Measurements from ENCODE around the gene MRM2.

Gene MRM2

GRCh38 chr7:2201686-2202360, 40.2 kb downstream of the MRM2 start:
- no peak for DNase-seq

- no peak for DNase-seq
These were observed 40.9 kb downstream of the MRM2 start for GRCh38 chr7:2201128-2201527.

- no peak for DNase-seq
These were observed 41.4 kb downstream of the MRM2 start for GRCh38 chr7:2200584-2200980.

GRCh38 chr7:2199956-2200583, 41.9 kb downstream of the MRM2 start:
- no peak for DNase-seq

DNA sequence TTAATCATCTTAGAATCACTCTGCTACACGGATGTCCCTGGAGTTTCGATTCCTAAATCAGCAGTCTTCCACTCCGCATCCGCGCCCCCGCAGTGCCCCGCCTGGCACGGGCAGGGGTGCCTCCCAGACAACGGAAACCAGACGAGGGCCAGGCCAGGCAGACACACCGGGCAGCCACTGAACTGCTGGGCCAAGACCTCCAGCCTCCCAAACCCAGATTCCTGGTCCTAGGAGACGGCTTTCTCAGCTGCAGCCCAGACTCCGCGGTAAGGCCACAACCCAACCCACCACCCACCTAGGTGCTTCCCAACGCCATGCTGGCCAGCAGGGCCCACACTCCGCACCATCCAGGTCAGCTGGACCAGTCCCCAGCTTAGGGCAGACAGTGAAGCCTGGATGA, 42.5 kb downstream of the MRM2 start:
- no peak for DNase-seq

- DNase-seq: no peak
These were observed 43.2 kb downstream of the MRM2 start for GRCh38 chr7:2198760-2199159.

DNA sequence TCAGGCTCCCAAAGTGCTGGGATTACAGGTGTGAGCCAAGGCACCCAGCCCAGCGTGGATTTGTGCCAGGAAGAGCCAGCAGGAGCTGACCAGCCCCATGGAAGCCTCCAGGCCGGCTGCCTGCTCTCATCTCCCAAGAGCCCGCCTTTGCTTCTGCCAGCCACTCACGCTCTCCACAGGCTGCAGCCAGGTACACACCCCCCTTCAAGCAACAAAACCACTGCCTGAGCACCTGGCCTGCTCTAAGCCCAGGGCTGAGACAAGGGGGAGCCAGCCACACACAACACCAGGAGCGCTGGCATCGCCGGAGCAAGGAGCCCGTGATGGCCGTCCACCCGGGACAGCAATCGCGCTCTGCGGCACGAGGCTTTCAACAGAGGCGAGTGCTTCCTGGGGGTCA, 43.8 kb downstream of the MRM2 start:
- DNase-seq: peak; percentile 96

DNA sequence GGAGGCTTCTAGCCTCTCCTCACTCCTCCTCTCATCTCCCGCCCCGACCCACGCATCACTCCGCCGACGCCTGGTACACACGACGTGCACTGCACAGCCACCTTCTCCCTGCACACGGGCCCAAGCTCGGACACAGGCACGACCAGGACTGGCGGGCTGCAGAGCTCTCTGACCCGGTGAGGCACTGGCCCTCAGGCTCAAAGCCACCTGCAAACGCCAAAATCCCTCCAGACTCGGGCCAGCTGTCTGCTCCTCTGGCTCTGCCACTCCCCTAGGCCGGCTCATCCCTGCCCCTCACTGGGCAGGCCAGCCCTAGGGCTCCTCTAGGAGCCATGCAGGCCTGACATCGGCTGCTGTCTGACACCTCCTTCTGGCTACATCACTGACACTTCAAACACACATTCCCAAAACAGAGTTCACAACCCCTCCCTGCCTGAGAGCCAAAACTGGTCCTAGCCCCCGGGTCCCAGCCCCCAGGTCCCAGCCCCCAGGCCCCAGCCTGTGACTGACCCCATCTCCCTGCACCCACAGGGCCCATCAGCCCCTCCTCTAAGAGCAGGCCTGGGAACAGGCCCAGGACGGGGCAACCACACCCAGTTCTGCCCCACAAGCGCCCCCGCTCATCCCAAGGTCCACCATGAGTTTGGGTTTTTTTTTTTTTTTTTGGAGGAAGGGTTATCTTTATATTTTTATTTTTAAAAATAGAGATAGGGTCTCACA, 44.4 kb downstream of the MRM2 start:
- DNase-seq: no peak

DNA sequence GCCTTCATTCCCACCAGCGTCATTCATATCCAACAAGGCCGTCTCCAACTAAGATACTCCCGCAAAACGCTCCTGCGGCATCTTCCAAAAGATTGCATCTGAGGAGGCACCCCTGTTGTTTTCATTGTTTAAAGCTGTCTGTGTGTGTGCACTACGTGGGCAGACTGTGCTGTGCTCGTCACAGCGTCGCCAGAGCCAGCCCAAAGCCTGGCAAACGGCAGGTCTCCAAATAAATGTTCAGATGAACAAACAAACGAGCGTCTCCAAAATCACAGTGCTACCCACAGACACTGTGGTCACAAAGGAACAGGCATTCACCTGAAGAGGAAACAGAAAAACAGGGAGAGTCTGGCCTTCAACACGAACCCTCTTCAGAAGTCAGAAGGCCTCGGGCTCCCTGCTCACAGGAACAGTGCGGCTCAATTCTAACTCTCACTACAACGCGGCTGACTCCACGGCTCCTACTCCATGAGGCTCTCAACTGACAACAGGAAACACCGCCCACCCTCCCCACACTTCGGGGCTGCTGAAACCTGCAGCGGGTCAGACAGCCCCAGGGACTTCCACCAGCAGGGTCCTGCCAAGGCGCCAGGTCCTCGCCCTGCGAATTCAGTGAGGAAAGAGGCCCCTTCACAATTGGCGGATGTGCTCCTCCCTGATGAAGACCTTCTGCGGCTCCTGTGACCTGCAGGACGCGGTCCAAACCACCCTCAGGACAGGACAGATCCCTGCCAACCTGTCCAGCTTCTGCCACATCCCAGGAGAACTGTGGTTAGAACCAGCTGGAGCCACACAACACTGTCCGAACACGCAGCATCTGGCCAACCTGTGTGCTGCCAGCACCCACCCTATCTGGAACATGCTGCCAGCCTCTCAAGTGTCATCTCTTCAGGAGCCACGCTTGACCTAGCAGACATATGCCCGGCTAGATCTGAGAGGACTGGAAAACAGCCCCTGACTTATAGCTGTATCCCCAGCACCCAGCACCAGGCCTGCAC, 45.3 kb downstream of the MRM2 start:
- DNase-seq: peak; percentile 84

DNA sequence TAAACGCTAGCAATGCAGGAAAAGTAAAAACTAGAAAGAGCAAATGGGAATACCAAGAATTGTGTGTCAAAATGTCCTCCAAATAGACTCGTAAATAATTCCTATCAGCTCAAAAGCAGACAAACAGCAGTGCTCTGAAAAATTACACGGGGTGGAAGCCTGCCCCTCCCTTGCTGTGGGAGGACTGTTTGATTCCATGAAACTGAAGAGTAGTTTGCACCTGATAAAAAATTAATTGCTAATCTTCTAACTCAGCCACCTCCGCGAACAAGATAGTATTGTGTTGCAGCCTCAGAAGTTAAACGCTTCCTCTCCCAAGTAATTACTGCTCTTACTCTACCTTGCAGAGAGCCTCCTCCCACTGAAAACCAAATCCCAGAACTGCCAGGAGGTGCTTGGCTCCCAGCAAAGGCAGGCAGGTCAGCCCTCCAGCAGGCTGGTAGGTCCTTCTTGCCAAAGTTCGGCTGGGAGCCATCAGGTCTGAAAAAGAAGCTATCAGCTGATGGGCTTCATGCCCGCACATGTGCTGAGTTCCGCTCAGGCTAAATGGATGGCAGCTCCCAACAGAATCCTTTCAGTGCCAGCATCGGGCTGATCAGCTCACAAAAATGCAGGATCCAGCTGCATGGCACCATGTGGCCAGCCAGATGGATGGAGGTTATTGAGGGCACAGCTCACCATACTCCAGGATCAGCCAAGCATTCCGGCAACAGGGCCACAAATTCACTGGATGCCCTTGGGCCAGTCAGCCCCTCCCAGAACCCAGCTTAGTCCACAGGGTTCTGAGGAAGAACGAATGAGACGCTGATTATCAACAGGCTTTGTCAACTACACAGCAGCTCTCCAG, 46.4 kb downstream of the MRM2 start:
- peak; percentile 84 for DNase-seq

DNA sequence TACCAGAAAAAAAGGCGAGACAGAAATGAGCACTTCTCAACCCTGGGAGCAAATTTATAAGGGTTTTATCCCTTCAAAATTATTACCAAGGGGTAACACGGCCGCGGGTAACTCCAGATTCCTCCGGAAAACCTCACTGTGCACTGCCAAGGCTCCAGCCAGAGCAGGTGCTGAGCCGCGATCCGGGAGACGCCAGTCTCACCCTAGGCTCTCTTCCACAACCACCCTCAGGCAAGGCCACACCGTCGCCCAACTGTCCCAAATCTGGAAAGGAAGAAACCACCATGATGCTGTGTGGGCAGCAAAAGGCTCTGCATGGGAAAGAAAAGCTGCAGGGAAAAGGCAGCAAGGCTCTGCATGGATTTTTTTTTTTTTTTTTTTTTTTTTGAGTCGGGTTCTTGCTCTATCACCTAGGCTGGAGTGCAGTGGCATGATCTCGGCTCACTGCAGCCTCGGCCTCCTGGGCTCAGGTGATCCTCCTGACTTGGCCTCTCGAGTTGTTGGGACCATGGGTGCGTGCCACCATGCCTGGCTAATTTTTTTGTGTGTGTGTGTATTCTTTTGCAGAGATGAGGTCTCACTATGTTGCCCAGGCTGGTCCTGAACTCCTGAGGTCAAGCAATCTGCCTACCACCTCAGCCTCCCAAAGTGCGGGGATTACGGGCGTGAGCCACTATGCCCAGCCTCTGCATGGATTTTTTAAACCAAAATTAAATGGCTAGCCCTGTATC, 48.3 kb downstream of the MRM2 start:
- peak; percentile 55 for DNase-seq

GRCh38 chr7:2192831-2193534, 49.0 kb downstream of the MRM2 start:
- DNase-seq: peak; percentile 94

- no peak for DNase-seq
These were observed 51.0 kb downstream of the MRM2 start for GRCh38 chr7:2191016-2191415.

- no peak for DNase-seq
These were observed 51.5 kb downstream of the MRM2 start for GRCh38 chr7:2190531-2190930.

GRCh38 chr7:2186166-2186565, 55.8 kb downstream of the MRM2 start:
- no peak for DNase-seq

DNA sequence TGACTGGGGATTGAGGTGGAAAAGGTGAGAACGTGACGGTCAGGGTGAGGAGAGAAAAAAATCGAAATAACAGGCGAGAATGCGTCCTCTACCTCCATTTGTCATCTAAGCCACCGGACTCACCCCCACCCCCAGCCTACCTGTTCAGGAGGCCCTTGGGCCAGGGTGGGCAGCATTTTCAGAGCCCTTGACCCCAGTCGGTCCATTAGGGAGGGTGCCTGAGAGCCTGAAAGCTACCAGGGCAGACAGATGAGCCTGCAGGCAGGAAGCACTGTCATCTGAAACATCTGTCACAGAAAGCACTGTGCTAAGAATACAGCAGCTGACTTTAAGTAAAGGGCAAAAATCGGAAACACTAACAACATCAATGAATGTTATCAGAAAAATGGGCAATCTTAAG, 56.3 kb downstream of the MRM2 start:
- no peak for DNase-seq

All from NCI-H2029 (cell line).